ENCODE results near the gene DHCR24.

DHCR24 gene

DNA sequence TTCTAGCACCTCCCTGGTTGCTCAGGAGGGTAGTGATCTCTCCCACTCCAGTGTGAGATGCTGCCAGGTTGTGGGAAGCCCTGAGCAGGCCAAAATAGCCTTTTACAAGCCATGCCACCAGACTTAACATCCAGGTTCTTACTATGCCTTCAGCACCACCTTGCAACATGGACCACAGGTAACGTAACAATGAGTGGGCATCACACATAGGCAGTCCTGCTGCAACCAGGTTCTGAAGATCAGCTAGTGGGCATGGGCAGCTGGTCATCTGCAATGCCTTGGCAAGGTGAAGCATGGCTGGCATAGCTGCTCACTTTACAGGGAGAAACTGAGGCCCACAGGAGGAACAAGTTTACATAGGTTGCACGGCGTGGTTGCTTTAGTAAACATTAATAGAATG, 40.7 kb downstream of the DHCR24 start:
- DNase-seq: no peak

DNA sequence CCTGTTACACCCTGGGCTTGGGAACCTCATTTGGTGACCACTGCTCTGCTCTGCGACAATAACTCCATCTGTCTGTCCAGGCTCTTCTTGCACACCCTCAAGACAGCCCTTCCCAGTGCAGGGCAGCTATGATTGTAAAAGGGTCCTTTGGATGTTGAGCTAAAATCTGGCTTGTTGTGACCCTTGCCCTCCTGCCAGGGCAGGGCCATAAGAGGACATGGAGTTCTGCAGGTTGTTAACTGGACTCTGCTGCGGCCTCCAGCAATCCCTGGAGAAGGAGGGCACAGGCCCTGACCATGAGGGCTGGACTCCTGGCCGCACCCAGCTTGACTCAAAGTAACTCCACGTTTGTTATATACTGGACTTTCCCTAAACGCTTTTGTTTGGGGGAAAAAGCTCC, 41.2 kb downstream of the DHCR24 start:
- DNase-seq: no peak

DNA sequence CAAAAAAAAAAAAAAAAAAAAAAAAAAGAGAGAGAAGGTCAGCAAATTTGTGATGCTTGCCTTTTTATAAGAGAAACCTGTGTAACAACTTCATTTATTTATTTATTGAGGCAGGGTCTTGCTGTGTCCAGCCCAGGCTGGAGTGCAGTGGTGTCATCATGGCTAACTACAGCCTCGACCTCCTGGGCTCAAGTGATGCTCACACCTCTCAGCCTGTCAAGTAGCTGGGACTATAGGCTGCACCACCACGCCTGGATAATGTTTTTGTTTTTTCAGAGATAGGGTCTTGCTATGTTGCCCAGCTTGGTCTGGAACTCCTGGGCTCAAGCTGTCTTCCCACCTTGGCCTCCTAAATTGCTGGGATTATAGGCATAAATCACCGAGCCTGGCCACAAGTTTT, 42.4 kb downstream of the DHCR24 start:
- no peak for DNase-seq

- no peak for DNase-seq
Observed at GRCh38 chr1:54843449-54843848, 43.5 kb downstream of the DHCR24 start.

GRCh38 chr1:54842963-54843362, 44.0 kb downstream of the DHCR24 start:
- DNase-seq: no peak

GRCh38 chr1:54842206-54842915, 44.6 kb downstream of the DHCR24 start:
- DNase-seq: no peak

DNA sequence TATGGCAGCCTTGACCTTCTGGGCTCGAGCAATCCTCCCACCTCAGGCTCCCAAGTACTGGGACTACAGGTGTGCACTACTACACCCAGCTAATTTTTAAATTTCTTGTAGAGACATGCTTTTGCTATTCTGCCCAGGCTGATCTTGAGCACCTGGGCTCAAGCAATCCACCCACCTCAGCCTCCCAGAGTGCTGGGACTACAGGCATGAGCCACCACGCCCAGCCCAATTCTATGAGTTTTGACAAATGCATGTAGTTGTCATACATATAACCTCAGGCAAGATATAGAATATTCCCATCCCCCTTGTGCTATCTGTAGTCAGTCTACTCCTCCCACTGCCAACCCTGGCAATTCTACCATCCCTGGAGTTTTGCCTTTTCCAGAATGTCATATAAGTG, 47.2 kb downstream of the DHCR24 start:
- no peak for DNase-seq

- DNase-seq: no peak
Observed at GRCh38 chr1:54838565-54839180, 48.3 kb downstream of the DHCR24 start.

DNA sequence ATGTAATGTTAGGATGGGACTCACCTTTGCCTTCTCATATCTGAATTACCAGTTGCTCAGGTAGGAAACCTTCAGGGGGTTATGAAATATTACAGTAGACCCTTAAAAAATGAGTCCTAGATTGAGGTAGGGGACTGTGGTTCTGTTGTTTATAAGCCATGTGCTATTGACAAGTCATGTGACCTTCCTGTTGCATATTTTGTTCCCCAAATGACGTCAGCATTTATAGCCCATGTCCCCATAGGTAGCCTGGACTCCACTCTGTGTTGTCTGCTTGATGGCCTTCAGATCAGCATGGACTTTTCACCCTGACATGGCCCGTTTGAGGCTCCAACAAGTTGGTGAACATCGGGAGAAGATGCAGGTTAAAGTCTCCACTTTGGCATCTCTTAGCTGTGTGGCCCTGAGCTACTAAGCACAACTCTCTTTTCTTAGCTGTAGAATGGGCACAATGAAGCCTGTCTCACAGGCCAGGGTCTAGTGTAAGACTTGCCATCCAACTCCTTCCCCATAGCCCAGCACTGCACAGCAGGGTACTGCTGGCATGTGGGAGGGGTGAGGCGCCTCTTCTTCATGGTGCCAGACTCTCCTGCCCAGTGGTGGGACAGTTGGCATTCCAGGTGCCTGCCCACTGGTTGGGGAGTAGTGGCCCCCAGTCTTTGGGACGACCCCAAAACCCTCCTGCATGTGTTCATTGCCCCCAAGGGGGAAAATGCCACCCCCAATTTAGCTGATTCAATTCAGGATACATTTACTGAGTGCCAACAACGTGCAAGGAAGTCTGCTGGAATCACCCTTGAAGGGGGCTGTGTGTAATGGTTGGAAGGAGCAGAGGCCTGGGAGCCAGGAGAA, 49.8 kb downstream of the DHCR24 start:
- DNase-seq: no peak

GRCh38 chr1:54836594-54836993, 50.4 kb downstream of the DHCR24 start:
- DNase-seq: no peak

DNA sequence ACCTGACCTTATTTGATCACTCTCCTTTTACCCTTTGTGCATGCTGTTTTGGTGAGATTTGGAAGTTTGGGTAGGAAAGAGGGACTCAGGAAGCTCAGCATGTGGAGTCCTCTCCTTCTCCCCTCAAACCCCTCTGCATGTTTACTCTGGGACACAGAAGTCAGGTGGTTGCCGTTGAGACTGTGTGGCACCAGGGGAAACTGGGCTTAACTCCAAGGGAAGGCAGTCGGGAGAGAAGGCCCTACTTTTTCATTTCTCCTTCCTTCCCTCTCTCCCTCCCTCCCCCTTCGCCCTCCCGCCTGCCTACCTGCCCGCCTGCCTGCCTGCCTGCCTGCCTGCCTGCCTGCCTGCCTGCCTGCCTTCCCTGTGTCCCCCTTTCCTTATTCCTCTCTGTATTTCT, 51.0 kb downstream of the DHCR24 start:
- no peak for DNase-seq

- no peak for DNase-seq
Observed at GRCh38 chr1:54835131-54835898, 51.7 kb downstream of the DHCR24 start.

- DNase-seq: no peak
Observed at GRCh38 chr1:54834007-54834541, 52.9 kb downstream of the DHCR24 start.

DNA sequence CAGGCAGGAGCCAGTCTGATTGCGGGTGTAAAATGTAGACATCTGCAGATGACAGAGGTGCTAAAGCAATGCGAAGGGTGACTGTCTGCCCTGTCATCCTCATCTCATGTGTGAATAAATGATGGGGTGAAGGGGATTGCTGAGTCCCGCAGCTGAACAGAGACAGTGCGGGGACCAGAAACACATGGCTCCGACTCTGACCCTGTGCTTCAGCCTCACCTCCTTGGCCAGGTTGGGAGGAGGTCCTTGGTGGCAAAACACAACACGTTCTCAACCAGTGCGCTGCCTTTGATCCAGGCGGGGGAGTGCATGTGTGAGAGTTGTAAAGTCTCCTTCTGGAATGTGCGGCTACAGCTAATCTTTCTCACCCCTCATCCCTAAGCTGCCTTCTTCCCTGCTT, 53.9 kb downstream of the DHCR24 start:
- no peak for DNase-seq

GRCh38 chr1:54826226-54826816, 60.7 kb downstream of the DHCR24 start:
- DNase-seq: no peak

- no peak for DNase-seq
Observed at GRCh38 chr1:54825696-54826095, 61.3 kb downstream of the DHCR24 start.

DNA sequence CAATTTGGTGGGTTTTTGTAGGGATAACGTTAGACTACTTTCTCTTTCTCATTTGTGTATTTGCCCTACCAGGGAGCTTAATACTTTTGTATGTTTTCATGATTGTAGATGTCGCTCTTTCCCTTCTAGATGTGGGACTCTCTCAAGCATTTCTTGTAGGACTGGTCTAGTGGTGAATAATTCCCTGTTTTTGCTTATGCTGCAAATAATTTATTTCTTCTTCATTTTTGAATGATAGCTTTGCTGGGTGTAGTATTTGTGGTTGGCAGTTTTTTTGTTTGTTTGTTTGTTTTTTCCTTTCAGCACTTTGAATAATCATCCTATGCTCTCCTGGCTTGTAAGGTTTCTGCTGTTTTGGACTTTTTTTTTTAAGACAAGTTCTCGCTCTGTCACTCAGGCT, 63.3 kb downstream of the DHCR24 start:
- no peak for DNase-seq

- DNase-seq: no peak
Observed at GRCh38 chr1:54819733-54820132, 67.3 kb downstream of the DHCR24 start.

- no peak for DNase-seq
Observed at GRCh38 chr1:54819195-54819536, 67.8 kb downstream of the DHCR24 start.

GRCh38 chr1:54818461-54819194, 68.4 kb downstream of the DHCR24 start:
- DNase-seq: no peak

DNA sequence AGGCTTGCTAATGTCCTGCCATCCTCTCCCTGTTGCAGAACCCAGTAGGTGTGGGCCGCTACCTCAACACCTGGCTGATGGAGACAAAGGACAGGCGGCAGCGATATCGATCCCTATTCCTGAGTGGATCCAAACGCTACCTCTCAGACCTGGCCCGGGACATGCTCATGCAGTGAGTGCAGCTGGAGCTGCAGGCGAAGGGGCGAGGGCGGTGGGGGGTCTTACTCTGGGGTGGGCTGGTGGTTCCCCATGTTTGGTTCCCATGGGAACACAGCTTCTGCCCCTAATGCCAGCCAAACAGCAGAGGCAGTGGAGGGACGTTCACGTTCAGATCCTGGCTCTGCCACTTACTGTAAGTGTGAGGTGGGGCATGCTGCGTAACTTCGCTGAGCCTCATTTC, 70.0 kb downstream of the DHCR24 start:
- no peak for DNase-seq

GRCh38 chr1:54816130-54816529, 70.9 kb downstream of the DHCR24 start:
- no peak for DNase-seq
